Small intestine (tissue), 7 donors: ENCODE measurements around the gene NQO1. TPM values are rescaled to one million over a fixed set of nuclear protein-coding genes. Genes with fewer than 3 reads are reported as not detected.
A peak's percentile ranks its signal among the peaks of the same experiment; 100 is the strongest.
"Not testable (repeated sequence)": the region's sequence is repeated elsewhere in the genome, so short reads cannot be mapped to it uniquely, and the experiment has no call there.

ENCODE experiments used
- DNase-seq, 2 donors: peaks; one replicate each; pipeline versions ENCODE4 v3.0.0 to v3.0.0-alpha.2; 2013
- FAIRE-seq: peaks from 2 replicates; lab custom pipeline; 2012; peaks lifted over from hg19 to GRCh38; lab: Jason Lieb, UNC
- H3K27ac ChIP-seq, 3 donors: one replicate each; pipeline ENCODE4 v1.5.1; 2013; ENCODE audit warnings: low read length in 2 of 3, mild to moderate bottlenecking in 2 of 3, control low read depth in 1 of 3, inconsistent platforms in 1 of 3, low read depth in 1 of 3, moderate library complexity in 1 of 3
- H3K27me3 ChIP-seq, 3 donors: one replicate each; pipeline ENCODE4 v1.6.1; 2013; ENCODE audit warnings: low read length in 3 of 3, inconsistent platforms in 1 of 3; ENCODE audit not compliant: control insufficient read depth in 3 of 3, insufficient read depth in 3 of 3
- H3K36me3 ChIP-seq, 3 donors: one replicate each; pipeline ENCODE4 v1.6.1; 2013; ENCODE audit warnings: low read length in 3 of 3, inconsistent platforms in 1 of 3, low read depth in 1 of 3, mild to moderate bottlenecking in 1 of 3, moderate library complexity in 1 of 3; ENCODE audit not compliant: control insufficient read depth in 3 of 3, insufficient read depth in 2 of 3
- H3K4me1 ChIP-seq, 3 donors: one replicate each; pipeline ENCODE4 v1.6.1; 2013; ENCODE audit warnings: low read length in 2 of 3, inconsistent platforms in 1 of 3, low read depth in 1 of 3, mild to moderate bottlenecking in 1 of 3, moderate library complexity in 1 of 3; ENCODE audit not compliant: control insufficient read depth in 3 of 3, insufficient read depth in 2 of 3
- H3K4me3 ChIP-seq, 3 donors: one replicate each; pipeline ENCODE4 v1.5.1; 2013; ENCODE audit warnings: low read length in 3 of 3, control low read depth in 1 of 3, inconsistent platforms in 1 of 3, low read depth in 1 of 3, mild to moderate bottlenecking in 1 of 3, moderate library complexity in 1 of 3
- H3K9me3 ChIP-seq, 2 donors: one replicate each; pipeline ENCODE4 v1.6.1; 2013; ENCODE audit warnings: low read depth in 1 of 2, low read length in 1 of 2; ENCODE audit not compliant: control insufficient read depth in 2 of 2, insufficient read depth in 1 of 2
- WGBS, 3 donors: extraction: QIAGEN DNeasy Blood & Tissue Kit; methylation state at CpG; one replicate each; pipeline ENCODE4 v1.1.7; 2013; 5-methylcytosine and 5-hydroxymethylcytosine counted together
- polyA plus RNA-seq, 4 donors: library from polyadenylated mRNA; stranded (reverse) in 3 of 4; unstranded in 1 of 4; fragments of 200-250 nt in 3 of 4; fragments of 120-200 nt in 1 of 4; gene quantifications; one replicate each; pipeline versions ENCODE4 v1.2.1 to v1.2.3, GENCODE V29; 2013
- donor health status: healthy with polysubstance abuse.
- donor health status: control.
- donor health status: control.
- donor health status: Bipolar disorder and iron deficiency.
- donor health status: healthy.

The NQO1 gene
- polyA plus RNA-seq, 4 donors = 18.2 to 151 (median 96.3) TPM

DNA sequence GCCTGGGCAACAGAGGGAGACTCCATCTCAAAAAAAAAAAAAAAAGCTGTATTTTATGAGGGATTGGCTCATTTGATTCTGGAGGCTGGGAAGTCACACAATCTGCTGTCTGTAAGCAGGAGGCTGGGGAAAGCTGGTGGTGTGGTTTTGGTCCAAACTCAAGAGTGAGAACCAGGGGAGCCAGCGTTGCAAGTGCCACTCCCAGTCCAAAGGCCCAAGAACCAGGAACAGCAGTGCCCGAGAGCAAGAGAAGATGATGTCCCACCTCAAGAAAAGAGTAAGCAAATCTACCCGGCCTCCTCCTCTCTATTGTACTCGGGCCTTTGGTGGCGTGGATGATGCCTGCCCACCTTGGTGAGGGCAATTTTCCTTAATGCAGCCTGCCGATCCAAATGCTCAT, 5.7 kb upstream of the NQO1 start:
- Histone ChIP-seq H3K27ac (peak overlapping the region in 1 of 3 donors; percentile 43), H3K9me3 (peaks cover 0 to 2% of the 10 kb centered on the region in 2 donors), H3K4me3 (no peak overlapping the region), H3K36me3 (no peaks in the 10 kb centered on the region), H3K4me1 (peaks cover 0 to 1% (median 0%) of the 10 kb centered on the region in 3 donors), H3K27me3 (no peaks in the 10 kb centered on the region)
- no peak for FAIRE-seq
- 39 to 79% (median 56%) methylated on average over 6 of the region's 6 CpGs for WGBS, 3 donors
- DNase-seq = peak in 1 of 2 donors; percentile 84

DNA sequence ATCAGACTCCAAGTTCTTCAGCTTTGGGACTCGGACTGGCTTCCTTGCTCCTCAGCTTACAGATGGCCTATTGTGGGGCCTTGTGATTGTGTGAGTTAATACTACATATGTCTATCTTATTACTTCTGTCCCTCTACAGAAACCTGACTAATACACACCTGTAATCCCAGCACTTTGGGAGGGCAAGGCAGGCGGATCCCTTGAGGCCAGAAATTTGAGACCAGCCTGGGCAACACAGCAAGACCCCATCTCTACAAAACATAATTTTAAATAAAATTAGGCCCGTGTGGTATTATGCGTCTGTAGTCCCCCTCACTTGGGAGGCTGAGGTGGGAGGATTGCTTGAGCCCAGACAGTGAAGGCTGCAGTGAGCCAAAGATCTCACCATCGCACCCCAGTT, 4.9 kb upstream of the NQO1 start:
- not testable (repeated sequence) for H3K36me3 ChIP-seq, H3K27ac ChIP-seq, H3K4me3 ChIP-seq, H3K27me3 ChIP-seq, H3K4me1 ChIP-seq, H3K9me3 ChIP-seq, FAIRE-seq, DNase-seq
- WGBS, 3 donors = 77 to 93% (median 83%) methylated on average over 5 of the region's 5 CpGs

DNA sequence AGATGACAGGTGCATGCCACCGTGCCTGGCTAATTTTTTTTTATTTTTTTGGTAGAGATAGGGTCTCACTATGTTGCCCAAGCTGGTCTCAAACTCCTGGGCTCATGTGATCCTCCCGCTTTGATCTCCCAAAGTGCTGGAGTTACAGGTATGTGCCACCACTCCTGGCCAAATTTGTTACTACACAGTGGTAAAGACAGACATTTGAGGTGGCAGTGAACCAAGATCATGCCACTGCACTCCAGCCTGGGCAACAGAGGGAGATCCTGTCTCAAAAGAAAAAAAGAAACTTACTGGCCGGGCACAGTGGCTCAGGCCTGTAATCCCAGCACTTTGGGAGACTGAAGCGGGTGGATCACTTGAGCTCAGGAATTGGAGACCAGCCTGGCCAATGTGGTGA, 2.7 kb upstream of the NQO1 start:
- H3K9me3 ChIP-seq, H3K27ac ChIP-seq, H3K4me3 ChIP-seq, H3K36me3 ChIP-seq, DNase-seq, FAIRE-seq, H3K27me3 ChIP-seq: not testable (repeated sequence)
- peaks cover 0 to 20% (median 1%) of the 10 kb centered on the region in 3 donors for H3K4me1 ChIP-seq
- WGBS, 3 donors = 84 to 92% (median 91%) methylated on average over 4 of the region's 4 CpGs

DNA sequence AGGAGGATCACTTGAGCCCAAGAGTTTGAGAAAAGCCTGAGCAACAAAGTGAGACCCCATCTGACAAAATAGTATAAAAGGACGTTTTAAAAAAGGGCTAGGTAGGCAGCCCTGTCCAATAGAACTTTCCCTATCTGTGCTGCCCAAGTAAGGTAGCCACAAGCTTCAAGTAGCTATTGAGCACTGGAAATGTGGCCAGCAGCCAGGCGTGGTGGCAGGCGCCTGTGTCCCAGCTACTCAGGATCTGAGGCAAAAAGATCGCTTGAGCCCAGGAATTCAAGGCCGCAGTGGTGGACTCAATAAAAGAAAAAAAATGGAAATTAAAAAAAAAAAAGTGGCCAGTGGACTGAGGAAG, 1.5 kb upstream of the NQO1 start:
- no peak for FAIRE-seq
- Histone ChIP-seq H3K27ac (no peak overlapping the region), H3K4me1 (peaks cover 0 to 28% (median 1%) of the 10 kb centered on the region in 3 donors), H3K36me3 (no peaks in the 10 kb centered on the region), H3K4me3 (no peak overlapping the region), H3K9me3 (peaks cover 0 to 2% of the 10 kb centered on the region in 2 donors), H3K27me3 (no peaks in the 10 kb centered on the region)
- WGBS, 3 donors = 89 to 94% (median 93%) methylated on average over 5 of the region's 5 CpGs
- no peak for DNase-seq

GRCh38 chr16:69725480-69726312, 664 bp downstream of the NQO1 start:
- FAIRE-seq = no peak
- H3K9me3 ChIP-seq = no peaks in the 10 kb centered on the region
- H3K27ac ChIP-seq = peak overlapping the region; percentile 75 to 95 (median 89)
- 67 to 68% (median 67%) methylated on average over 32 of the region's 32 CpGs for WGBS, 3 donors
- H3K4me1 ChIP-seq = peaks cover 0 to 34% (median 1%) of the 10 kb centered on the region in 3 donors
- no peaks in the 10 kb centered on the region for H3K27me3 ChIP-seq
- DNase-seq = peak in 1 of 2 donors; percentile 10
- H3K36me3 ChIP-seq = no peaks in the 10 kb centered on the region
- H3K4me3 ChIP-seq = peak overlapping the region; percentile 42 to 53 (median 45)

- DNase-seq (peak in 1 of 2 donors; percentile 30), FAIRE-seq (no peak)
- Histone ChIP-seq H3K4me1 (peaks cover 0 to 34% (median 1%) of the 10 kb centered on the region in 3 donors), H3K27ac (peak overlapping the region; percentile 75 to 95 (median 86)), H3K9me3 (no peaks in the 10 kb centered on the region), H3K36me3 (no peaks in the 10 kb centered on the region), H3K27me3 (no peaks in the 10 kb centered on the region), H3K4me3 (no peak overlapping the region)
- WGBS, 3 donors = 38 to 54% (median 49%) methylated on average over 6 of the region's 6 CpGs
Observed at GRCh38 chr16:69724981-69725479, 1.3 kb downstream of the NQO1 start.

DNA sequence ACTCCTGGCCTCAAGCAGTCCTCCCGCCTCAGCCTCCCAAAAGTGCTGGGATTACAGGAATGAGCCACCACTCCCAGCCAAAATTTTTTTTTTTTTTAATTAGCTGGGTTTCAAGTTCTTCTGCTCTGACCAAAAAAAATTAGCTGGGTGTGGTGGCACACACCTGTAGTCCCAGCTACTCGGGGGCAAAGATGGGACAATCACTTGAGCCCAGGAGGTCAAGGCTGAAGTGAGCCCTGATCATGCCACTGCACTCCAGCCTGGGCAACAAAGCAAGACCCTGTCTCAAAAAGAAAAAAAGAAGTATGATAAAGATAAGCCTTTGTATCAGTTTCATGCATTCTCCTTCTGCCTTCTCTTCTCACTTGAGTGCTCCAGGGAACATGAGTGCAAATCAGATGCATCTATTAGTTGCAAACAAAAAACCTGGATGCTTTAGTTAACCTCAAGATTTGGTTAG, 1.9 kb downstream of the NQO1 start:
- Histone ChIP-seq H3K27me3 (no peaks in the 10 kb centered on the region), H3K36me3 (no peaks in the 10 kb centered on the region), H3K4me3 (no peak overlapping the region), H3K4me1 (peaks cover 0 to 34% (median 1%) of the 10 kb centered on the region in 3 donors), H3K27ac (peak overlapping the region; percentile 75 to 95 (median 86)), H3K9me3 (no peaks in the 10 kb centered on the region)
- FAIRE-seq (no peak), DNase-seq (peak in 1 of 2 donors; percentile 20)
- WGBS, 3 donors = 44 to 78% (median 70%) methylated on average over 2 of the region's 2 CpGs

DNA sequence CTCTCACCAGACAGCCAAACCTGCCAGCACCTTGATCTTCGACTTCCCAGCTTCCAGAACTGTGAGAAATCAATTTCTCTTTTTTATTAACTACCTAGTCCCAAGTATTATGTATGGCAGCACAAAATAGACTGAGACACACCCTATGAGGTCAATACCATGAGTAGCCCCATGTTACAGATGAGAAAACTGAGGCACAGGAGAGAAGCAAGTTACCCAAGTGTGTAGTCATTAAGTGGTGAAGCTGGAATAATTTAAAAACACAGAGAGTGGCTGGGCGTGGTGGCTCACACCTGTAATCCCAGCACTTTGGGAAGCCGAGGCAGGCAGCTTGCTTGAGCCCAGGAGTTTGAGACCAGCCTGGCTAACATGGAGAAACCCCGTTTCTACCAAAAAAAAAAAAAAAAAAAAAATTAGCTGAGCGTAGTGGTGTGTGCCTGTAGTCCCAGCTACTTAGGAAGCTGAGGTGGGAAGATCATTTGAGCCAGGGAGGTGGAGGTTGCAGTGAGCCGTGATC, 4.9 kb downstream of the NQO1 start:
- no peaks in the 10 kb centered on the region for H3K9me3 ChIP-seq
- no peak overlapping the region for H3K4me3 ChIP-seq
- H3K36me3 ChIP-seq = peaks cover 0 to 12% (median 3%) of the 10 kb centered on the region in 3 donors
- DNase-seq (no peak), FAIRE-seq (no peak)
- WGBS, 3 donors = 58 to 92% (median 88%) methylated on average over 5 to 6 of the region's 6 CpGs
- H3K27me3 ChIP-seq = no peaks in the 10 kb centered on the region
- H3K4me1 ChIP-seq = peaks cover 0 to 27% (median 1%) of the 10 kb centered on the region in 3 donors
- H3K27ac ChIP-seq = no peak overlapping the region
